K562 (cell line): ENCODE measurements around the gene FADS6. TPM values are rescaled to one million over a fixed set of nuclear protein-coding genes. Genes with fewer than 3 reads are reported as not detected.

Experiments
- ARID4B ChIP-seq: sonication (generic); formaldehyde crosslinking; IDR thresholded peaks from 2 replicates; pipeline ENCODE4 v1.8.0; 2022; ENCODE audit warnings: mild to moderate bottlenecking, missing genetic modification reagents
- CBFA2T3 ChIP-seq: fragments of 450-650 bp; IDR thresholded peaks from 2 replicates; pipeline ENCODE4 v1.6.1; 2017
- ELK3 ChIP-seq: fragments of 450-650 bp; formaldehyde crosslinking; IDR thresholded peaks from 2 replicates; pipeline ENCODE4 v1.4.0; 2020; ENCODE audit warnings: mild to moderate bottlenecking
- FOXJ3 ChIP-seq: sonication (generic); formaldehyde crosslinking; IDR thresholded peaks from 2 replicates; pipeline ENCODE4 v1.4.0; 2020; ENCODE audit warnings: mild to moderate bottlenecking, missing genetic modification reagents
- HSF4 ChIP-seq: fragments of 250-450 bp; sonication (Bioruptor Pico); IDR thresholded peaks from 2 replicates; pipeline ENCODE4 v2.1.2; 2022; ENCODE audit warnings: mild to moderate bottlenecking, moderate library complexity, borderline replicate concordance
- NR0B1 ChIP-seq: fragments of 450-650 bp; IDR thresholded peaks from one replicate; pipeline ENCODE4 v1.6.1; 2018; ENCODE audit warnings: mild to moderate bottlenecking, moderate library complexity; ENCODE audit not compliant: partially characterized antibody
- ZFPM2 ChIP-seq: fragments of 250-450 bp; sonication (Bioruptor Pico); IDR thresholded peaks from 2 replicates; pipeline ENCODE4 v1.5.1; 2022; ENCODE audit warnings: mild to moderate bottlenecking
- polyA plus RNA-seq, 8 experiments: library from polyadenylated mRNA; depleted of rRNA in 4 of 8; stranded (reverse) in 5 of 8; unstranded in 3 of 8; fragments of >200 nt; fragmentation: Nextera tagmentation in 2 of 8; fragmentation: Illumina TruSeq in 1 of 8; extraction: Ambion mirVana in 2 of 8; extraction: Trizol in 1 of 8; gene quantifications; 2 replicates each; pipeline versions ENCODE4 v1.2.1 to v1.2.3, GENCODE V29; 2011 to 2014; ENCODE audit warnings: inconsistent platforms in 1 of 8, missing spikeins in 1 of 8
- total RNA-seq, 7 experiments: library from RNA; depleted of rRNA in 6 of 7; stranded (reverse); fragments of >200 nt in 6 of 7; fragmentation: Illumina TruSeq in 2 of 7; extraction: Trizol in 2 of 7; gene quantifications; 2 replicates each; pipeline versions ENCODE4 v1.2.1 to v1.2.3, GENCODE V29; 2011 to 2021; ENCODE audit warnings: low replicate concordance in 1 of 7
- TF ChIP-seq, protein P1 (sequence below): IDR thresholded peaks from 3 replicates; pipeline ENCODE4 v1.6.1; 2011; ENCODE audit warnings: borderline replicate concordance, mild to moderate bottlenecking; ENCODE audit not compliant: insufficient read length, insufficient read depth
- TF ChIP-seq, protein P2 (sequence below): fragments of 450-650 bp; IDR thresholded peaks from 2 replicates; pipeline ENCODE4 v1.6.1; 2016; ENCODE audit warnings: low read depth

FADS6 gene
- total and polyA plus RNA-seq, 9 of the 15 experiments (the other 6 are each of a cell fraction or from before 2014, with no cell fraction given) = 0.18 to 0.22 TPM; not detected in 7

GRCh38 chr17:74873037-74873873 is 20.2 kb downstream of the FADS6 start (continued):
- no peak for TF ChIP-seq HSF4
- peak; percentile 27; the same call in 1 of the 2 replicates for TF ChIP-seq ARID4B (CRISPR knock-in tag)
- TF ChIP-seq ZFPM2 (CRISPR knock-in tag) = 0 out of 2 replicates have a peak, but pooled peaks have one; percentile 36
- TF ChIP-seq, protein P1, sequence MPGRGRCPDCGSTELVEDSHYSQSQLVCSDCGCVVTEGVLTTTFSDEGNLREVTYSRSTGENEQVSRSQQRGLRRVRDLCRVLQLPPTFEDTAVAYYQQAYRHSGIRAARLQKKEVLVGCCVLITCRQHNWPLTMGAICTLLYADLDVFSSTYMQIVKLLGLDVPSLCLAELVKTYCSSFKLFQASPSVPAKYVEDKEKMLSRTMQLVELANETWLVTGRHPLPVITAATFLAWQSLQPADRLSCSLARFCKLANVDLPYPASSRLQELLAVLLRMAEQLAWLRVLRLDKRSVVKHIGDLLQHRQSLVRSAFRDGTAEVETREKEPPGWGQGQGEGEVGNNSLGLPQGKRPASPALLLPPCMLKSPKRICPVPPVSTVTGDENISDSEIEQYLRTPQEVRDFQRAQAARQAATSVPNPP = no peak
- no peak for TF ChIP-seq FOXJ3 (CRISPR knock-in tag)
- TF ChIP-seq CBFA2T3 = no peak
- TF ChIP-seq ELK3 (CRISPR knock-in tag) = 0 out of 2 replicates have a peak, but pooled peaks have one; percentile 12
- TF ChIP-seq, protein P2, sequence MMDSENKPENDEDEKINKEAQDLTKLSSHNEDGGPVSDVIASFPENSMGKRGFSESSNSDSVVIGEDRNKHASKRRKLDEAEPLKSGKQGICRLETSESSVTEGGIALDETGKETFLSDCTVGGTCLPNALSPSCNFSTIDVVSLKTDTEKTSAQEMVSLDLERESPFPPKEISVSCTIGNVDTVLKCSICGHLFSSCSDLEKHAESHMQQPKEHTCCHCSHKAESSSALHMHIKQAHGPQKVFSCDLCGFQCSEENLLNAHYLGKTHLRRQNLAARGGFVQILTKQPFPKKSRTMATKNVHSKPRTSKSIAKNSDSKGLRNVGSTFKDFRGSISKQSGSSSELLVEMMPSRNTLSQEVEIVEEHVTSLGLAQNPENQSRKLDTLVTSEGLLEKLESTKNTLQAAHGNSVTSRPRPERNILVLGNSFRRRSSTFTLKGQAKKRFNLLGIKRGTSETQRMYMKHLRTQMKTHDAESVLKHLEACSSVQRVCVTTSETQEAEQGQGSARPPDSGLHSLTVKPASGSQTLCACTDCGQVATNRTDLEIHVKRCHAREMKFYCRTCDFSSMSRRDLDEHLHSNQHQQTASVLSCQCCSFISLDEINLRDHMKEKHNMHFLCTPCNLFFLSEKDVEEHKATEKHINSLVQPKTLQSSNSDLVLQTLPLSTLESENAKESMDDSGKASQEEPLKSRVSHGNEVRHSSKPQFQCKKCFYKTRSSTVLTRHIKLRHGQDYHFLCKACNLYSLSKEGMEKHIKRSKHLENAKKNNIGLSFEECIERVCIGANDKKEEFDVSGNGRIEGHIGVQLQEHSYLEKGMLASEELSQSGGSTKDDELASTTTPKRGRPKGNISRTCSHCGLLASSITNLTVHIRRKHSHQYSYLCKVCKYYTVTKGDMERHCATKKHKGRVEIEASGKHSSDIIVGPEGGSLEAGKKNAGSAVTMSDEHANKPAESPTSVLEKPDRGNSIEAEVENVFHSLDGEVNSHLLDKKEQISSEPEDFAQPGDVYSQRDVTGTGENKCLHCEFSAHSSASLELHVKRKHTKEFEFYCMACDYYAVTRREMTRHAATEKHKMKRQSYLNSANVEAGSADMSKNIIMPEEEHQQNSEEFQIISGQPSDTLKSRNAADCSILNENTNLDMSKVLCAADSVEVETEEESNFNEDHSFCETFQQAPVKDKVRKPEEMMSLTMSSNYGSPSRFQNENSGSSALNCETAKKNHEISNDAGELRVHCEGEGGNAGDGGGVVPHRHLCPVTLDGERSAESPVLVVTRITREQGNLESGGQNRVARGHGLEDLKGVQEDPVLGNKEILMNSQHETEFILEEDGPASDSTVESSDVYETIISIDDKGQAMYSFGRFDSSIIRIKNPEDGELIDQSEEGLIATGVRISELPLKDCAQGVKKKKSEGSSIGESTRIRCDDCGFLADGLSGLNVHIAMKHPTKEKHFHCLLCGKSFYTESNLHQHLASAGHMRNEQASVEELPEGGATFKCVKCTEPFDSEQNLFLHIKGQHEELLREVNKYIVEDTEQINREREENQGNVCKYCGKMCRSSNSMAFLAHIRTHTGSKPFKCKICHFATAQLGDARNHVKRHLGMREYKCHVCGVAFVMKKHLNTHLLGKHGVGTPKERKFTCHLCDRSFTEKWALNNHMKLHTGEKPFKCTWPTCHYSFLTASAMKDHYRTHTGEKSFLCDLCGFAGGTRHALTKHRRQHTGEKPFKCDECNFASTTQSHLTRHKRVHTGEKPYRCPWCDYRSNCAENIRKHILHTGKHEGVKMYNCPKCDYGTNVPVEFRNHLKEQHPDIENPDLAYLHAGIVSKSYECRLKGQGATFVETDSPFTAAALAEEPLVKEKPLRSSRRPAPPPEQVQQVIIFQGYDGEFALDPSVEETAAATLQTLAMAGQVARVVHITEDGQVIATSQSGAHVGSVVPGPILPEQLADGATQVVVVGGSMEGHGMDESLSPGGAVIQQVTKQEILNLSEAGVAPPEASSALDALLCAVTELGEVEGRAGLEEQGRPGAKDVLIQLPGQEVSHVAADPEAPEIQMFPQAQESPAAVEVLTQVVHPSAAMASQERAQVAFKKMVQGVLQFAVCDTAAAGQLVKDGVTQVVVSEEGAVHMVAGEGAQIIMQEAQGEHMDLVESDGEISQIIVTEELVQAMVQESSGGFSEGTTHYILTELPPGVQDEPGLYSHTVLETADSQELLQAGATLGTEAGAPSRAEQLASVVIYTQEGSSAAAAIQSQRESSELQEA = no peak
- TF ChIP-seq NR0B1 = no peak
